ENCODE data around the gene MROH8. TPM values are rescaled to one million over a fixed set of nuclear protein-coding genes. Genes with fewer than 3 reads are reported as not detected.
"Not testable (repeated sequence)": the region's sequence is repeated elsewhere in the genome, so short reads cannot be mapped to it uniquely, and the experiment has no call there.

Gene MROH8
- total and polyA plus RNA-seq, 2 experiments from 2014 or later: 0.63 to 0.68 TPM

DNA sequence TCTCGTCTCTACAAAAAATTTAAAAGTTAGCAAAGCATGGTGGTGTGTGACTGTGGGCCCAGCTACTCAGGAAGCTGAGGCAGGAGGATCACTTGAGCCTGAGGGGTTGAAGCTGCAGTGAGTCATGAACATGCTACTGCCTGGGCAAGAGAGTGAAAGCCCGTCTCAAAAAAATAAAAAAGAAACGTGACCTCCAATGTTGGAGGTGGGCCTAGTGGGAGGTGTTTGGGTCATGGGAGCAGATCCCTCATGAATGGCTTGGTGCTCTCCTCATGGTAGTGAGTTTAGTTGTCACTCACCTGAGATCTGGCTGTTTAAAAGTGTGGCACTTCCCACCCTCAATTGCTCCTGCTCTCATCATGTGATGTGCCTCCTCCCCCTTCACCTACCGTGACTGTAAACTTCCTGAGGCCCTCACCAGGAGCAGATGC lies 107.9 kb downstream of the MROH8 start:
- no peak for ATAC-seq
- H2AFZ ChIP-seq: no peak overlapping the region
- peaks cover 65% of the 10 kb centered on the region for H3K36me3 Mint-ChIP-seq (ENCODE audit: low read depth)

GRCh38 chr20:37069563-37069962 lies 109.8 kb downstream of the MROH8 start:
- not testable (repeated sequence) for H3K4me3 ChIP-seq; H3K27ac Mint-ChIP-seq; H3K9me2 ChIP-seq (ENCODE audit: insufficient read depth); H3K9me3 Mint-ChIP-seq; H3K79me2 ChIP-seq (replicated peaks; ENCODE audit: insufficient read depth); DNase-seq (ENCODE audit: low spot score); H3K4me1 Mint-ChIP-seq; H3K27me3 Mint-ChIP-seq (ENCODE audit: insufficient read depth, low read depth, poor library complexity); H3K27ac ChIP-seq (ENCODE audit: low read depth); H3K4me2 ChIP-seq; H3K4me3 Mint-ChIP-seq; H2AFZ ChIP-seq; H3K4me1 ChIP-seq (ENCODE audit: insufficient read depth); ATAC-seq; H3F3A ChIP-seq (replicated peaks; ENCODE audit: low read depth); H3K27me3 ChIP-seq (ENCODE audit: insufficient read depth); H3K36me3 ChIP-seq (ENCODE audit: insufficient read depth); H4K20me1 ChIP-seq (replicated peaks; ENCODE audit: insufficient read depth)
- H3K36me3 Mint-ChIP-seq (ENCODE audit: low read depth): peaks cover 62% of the 10 kb centered on the region

More for the DNA sequence above, 107.9 kb downstream of the MROH8 start:
- H3K9me3 Mint-ChIP-seq: peaks cover 12% of the 10 kb centered on the region
- H3K4me1 ChIP-seq (ENCODE audit: insufficient read depth): no peaks in the 10 kb centered on the region
- H3K27ac Mint-ChIP-seq: no peak overlapping the region
- H4K20me1 ChIP-seq (replicated peaks; ENCODE audit: insufficient read depth): 0 out of 2 replicates have a peak, but pooled peaks cover under 1% of the 10 kb centered on the region
- no peak overlapping the region for H3K4me3 ChIP-seq
- no peak overlapping the region for H3K4me3 Mint-ChIP-seq
- peaks cover under 1% of the 10 kb centered on the region; the same call in 1 of the 2 replicates for H3K36me3 ChIP-seq (ENCODE audit: insufficient read depth)
- TF ChIP-seq EZH2phosphoT487 (IDR thresholded peaks at IDR 0.05; ENCODE audit: unreplicated experiment) (no peak), STAT1 (IDR thresholded peaks at IDR 0.05; ENCODE audit: unreplicated experiment) (no peak), ZNF331 (CRISPR knock-in tag; IDR thresholded peaks at IDR 0.05; ENCODE audit: low read depth) (no peak), EZH2 (IDR thresholded peaks at IDR 0.05; ENCODE audit: low read depth, unreplicated experiment) (no peak)
- TF ChIP-seq, protein P1, sequence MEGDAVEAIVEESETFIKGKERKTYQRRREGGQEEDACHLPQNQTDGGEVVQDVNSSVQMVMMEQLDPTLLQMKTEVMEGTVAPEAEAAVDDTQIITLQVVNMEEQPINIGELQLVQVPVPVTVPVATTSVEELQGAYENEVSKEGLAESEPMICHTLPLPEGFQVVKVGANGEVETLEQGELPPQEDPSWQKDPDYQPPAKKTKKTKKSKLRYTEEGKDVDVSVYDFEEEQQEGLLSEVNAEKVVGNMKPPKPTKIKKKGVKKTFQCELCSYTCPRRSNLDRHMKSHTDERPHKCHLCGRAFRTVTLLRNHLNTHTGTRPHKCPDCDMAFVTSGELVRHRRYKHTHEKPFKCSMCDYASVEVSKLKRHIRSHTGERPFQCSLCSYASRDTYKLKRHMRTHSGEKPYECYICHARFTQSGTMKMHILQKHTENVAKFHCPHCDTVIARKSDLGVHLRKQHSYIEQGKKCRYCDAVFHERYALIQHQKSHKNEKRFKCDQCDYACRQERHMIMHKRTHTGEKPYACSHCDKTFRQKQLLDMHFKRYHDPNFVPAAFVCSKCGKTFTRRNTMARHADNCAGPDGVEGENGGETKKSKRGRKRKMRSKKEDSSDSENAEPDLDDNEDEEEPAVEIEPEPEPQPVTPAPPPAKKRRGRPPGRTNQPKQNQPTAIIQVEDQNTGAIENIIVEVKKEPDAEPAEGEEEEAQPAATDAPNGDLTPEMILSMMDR (conservative IDR thresholded peaks at IDR 0.05; ENCODE audit: low read depth in 2 of 2): no peak
- H3K27me3 ChIP-seq (ENCODE audit: insufficient read depth): no peaks in the 10 kb centered on the region
- no peaks in the 10 kb centered on the region for H3K9me2 ChIP-seq (ENCODE audit: insufficient read depth)
- DNase-seq (ENCODE audit: low spot score): no peak
- no peaks in the 10 kb centered on the region for H3K27me3 Mint-ChIP-seq (ENCODE audit: insufficient read depth, low read depth, poor library complexity)
- H3K4me1 Mint-ChIP-seq: no peaks in the 10 kb centered on the region
- no peak overlapping the region for H3K27ac ChIP-seq (ENCODE audit: low read depth)
- H3F3A ChIP-seq (replicated peaks; ENCODE audit: low read depth): no peaks in the 10 kb centered on the region
- no peak overlapping the region for H3K4me2 ChIP-seq
- H3K79me2 ChIP-seq (replicated peaks; ENCODE audit: insufficient read depth): peaks cover 3% of the 10 kb centered on the region; the same call in 1 of the 2 replicates

- H3K27ac Mint-ChIP-seq: no peak overlapping the region
- Histone ChIP-seq H3K4me1 (ENCODE audit: insufficient read depth) (no peaks in the 10 kb centered on the region), H3K27ac (ENCODE audit: low read depth) (no peak overlapping the region), H4K20me1 (replicated peaks; ENCODE audit: insufficient read depth) (no peaks in the 10 kb centered on the region), H3K79me2 (replicated peaks; ENCODE audit: insufficient read depth) (no peaks in the 10 kb centered on the region), H3K4me2 (no peak overlapping the region), H3F3A (replicated peaks; ENCODE audit: low read depth) (no peaks in the 10 kb centered on the region), H3K4me3 (no peak overlapping the region), H3K36me3 (ENCODE audit: insufficient read depth) (peaks cover 5% of the 10 kb centered on the region; the same call in 1 of the 2 replicates), H3K27me3 (ENCODE audit: insufficient read depth) (no peaks in the 10 kb centered on the region), H3K9me2 (ENCODE audit: insufficient read depth) (no peaks in the 10 kb centered on the region), H2AFZ (no peak overlapping the region)
- H3K36me3 Mint-ChIP-seq (ENCODE audit: low read depth): peaks cover 66% of the 10 kb centered on the region
- H3K27me3 Mint-ChIP-seq (ENCODE audit: insufficient read depth, low read depth, poor library complexity): no peaks in the 10 kb centered on the region
- ATAC-seq (no peak), DNase-seq (ENCODE audit: low spot score) (no peak)
- no peak for TF ChIP-seq JUNB (IDR thresholded peaks at IDR 0.05; ENCODE audit: unreplicated experiment)
- no peak for TF ChIP-seq CREB1 (CRISPR knock-in tag; IDR thresholded peaks at IDR 0.05; ENCODE audit: low read depth)
- no peak for TF ChIP-seq EZH2phosphoT487 (IDR thresholded peaks at IDR 0.05; ENCODE audit: unreplicated experiment)
- no peaks in the 10 kb centered on the region for H3K4me1 Mint-ChIP-seq
- no peak overlapping the region for H3K4me3 Mint-ChIP-seq
- 0 out of 3 replicates have a peak, but pooled peaks cover 3% of the 10 kb centered on the region for H3K9me3 Mint-ChIP-seq
Measured at GRCh38 chr20:37066168-37066567, 113.2 kb downstream of the MROH8 start.
